DOHH2 (cell line): ENCODE data around the gene PARP1.

Experiments used
- EZH2phosphoT487 ChIP-seq: fragments of 200-600 bp; sonication (generic); IDR thresholded peaks from 2 replicates; pipeline ENCODE4 v1.6.1; 2017; ENCODE audit warnings: borderline replicate concordance, mild to moderate bottlenecking, antibody characterized with exemption, low read length, moderate library complexity, mixed read lengths
- TF ChIP-seq, protein P1 (sequence below): fragments of 200-600 bp; sonication (generic); IDR thresholded peaks from one replicate; pipeline ENCODE4 v1.5.1; 2014; ENCODE audit warnings: antibody characterized with exemption, mild to moderate bottlenecking, low read depth, low read length; ENCODE audit not compliant: poor library complexity, severe bottlenecking

DNA sequence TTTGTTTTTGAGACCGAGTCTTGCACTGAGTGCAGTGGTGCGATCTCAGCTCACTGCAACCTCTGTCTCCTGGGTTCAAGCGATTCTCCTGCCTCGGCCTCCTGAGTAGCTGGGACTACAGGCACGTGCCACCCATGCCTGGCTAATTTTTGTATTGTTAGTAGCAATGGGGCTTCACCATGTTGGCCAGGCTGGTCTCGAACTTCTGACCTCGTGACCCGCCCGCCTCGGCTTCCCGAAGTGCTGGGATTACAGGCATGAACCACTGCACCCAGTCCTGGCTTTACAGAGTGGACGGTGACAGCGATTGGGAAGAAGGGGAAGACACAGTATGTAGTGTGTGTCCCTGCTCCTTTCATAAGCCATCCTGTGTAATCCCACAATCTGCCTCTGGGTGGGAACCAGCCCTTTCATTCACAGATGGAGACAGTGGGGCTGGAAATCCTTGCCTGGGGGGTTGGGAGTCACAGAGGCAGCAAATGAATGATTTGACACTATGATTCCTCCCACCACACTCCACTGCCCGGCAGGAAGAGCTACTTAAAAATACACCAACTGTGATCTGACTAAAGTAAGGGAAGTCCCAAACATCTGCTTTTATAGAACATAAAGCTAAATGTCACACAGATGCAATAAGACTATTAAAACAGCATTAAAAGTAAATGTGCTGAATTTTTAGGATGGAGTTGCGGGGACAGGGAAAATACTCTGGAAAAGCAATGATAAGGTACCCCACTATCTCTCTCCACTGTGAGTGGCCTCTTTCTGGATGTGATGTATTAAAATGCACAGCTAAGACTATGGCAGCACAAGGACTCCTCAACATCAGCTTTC, 4.5 kb downstream of the PARP1 start:
- TF ChIP-seq, protein P1, sequence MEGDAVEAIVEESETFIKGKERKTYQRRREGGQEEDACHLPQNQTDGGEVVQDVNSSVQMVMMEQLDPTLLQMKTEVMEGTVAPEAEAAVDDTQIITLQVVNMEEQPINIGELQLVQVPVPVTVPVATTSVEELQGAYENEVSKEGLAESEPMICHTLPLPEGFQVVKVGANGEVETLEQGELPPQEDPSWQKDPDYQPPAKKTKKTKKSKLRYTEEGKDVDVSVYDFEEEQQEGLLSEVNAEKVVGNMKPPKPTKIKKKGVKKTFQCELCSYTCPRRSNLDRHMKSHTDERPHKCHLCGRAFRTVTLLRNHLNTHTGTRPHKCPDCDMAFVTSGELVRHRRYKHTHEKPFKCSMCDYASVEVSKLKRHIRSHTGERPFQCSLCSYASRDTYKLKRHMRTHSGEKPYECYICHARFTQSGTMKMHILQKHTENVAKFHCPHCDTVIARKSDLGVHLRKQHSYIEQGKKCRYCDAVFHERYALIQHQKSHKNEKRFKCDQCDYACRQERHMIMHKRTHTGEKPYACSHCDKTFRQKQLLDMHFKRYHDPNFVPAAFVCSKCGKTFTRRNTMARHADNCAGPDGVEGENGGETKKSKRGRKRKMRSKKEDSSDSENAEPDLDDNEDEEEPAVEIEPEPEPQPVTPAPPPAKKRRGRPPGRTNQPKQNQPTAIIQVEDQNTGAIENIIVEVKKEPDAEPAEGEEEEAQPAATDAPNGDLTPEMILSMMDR = peak; percentile 58
- TF ChIP-seq EZH2phosphoT487 = no peak
